ENCODE data around the gene CDK5RAP3.

- TF ChIP-seq CTCF (IDR thresholded peaks at IDR 0.05) (no peak), POLR2A (IDR thresholded peaks at IDR 0.05) (no peak), POLR2AphosphoS5 (IDR thresholded peaks at IDR 0.05) (no peak)
Observed at GRCh38 chr17:47998044-47998443, 27.1 kb downstream of the CDK5RAP3 start.

Data from upper lobe of left lung (tissue), 4 donors.